Measurements from ENCODE around the gene STK40.

Gene STK40

DNA sequence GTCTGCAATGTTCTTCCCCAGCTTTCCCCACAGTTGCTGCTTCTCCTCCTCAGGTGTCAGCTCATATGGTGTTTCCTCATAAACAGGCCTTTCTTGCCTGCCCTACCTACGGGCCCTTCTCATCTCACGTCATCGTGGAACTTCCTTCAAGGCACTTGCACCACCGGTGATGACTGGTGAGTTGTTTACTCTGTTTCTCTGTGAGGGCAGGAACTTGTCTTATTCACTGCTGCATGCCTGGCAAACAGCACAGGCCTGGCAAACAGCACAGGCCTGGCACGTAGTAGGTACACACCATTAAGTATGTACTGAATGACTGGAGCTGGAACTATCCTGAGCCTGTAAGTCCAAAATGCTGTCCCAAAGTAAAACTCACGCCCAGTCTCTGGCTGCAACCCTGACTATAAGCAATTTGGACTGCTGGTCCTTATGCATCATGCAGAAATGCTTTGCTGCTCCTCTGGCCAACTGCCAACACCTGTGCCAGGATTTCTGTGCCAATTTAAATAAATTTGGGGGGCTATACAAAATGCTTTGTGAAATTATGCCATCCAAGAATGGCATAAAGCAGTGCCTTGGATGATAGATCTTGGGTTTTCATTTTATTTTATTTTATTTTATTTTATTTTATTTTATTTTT, 25.7 kb downstream of the STK40 start:
- H3F3A ChIP-seq (ENCODE audit: insufficient read depth, low read length) = no peaks in the 10 kb centered on the region
- TF ChIP-seq EZH2 (optimal IDR thresholded peaks at IDR 0.05; ENCODE audit: low read depth, low read length) (no peak), EZH2phosphoT487 (IDR thresholded peaks at IDR 0.05; ENCODE audit: low read length) (no peak)
- TF ChIP-seq, protein P1, sequence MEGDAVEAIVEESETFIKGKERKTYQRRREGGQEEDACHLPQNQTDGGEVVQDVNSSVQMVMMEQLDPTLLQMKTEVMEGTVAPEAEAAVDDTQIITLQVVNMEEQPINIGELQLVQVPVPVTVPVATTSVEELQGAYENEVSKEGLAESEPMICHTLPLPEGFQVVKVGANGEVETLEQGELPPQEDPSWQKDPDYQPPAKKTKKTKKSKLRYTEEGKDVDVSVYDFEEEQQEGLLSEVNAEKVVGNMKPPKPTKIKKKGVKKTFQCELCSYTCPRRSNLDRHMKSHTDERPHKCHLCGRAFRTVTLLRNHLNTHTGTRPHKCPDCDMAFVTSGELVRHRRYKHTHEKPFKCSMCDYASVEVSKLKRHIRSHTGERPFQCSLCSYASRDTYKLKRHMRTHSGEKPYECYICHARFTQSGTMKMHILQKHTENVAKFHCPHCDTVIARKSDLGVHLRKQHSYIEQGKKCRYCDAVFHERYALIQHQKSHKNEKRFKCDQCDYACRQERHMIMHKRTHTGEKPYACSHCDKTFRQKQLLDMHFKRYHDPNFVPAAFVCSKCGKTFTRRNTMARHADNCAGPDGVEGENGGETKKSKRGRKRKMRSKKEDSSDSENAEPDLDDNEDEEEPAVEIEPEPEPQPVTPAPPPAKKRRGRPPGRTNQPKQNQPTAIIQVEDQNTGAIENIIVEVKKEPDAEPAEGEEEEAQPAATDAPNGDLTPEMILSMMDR (IDR thresholded peaks at IDR 0.05; ENCODE audit: low read length) = no peak
- no peak for DNase-seq
- no peaks in the 10 kb centered on the region for H3K9me2 ChIP-seq (replicated peaks; ENCODE audit: insufficient read depth, low read length)
- H3K27me3 ChIP-seq (replicated peaks; ENCODE audit: insufficient read depth, low read length) = no peaks in the 10 kb centered on the region
- peaks cover 2% of the 10 kb centered on the region; the same call in 1 of the 2 replicates for H3K36me3 ChIP-seq (replicated peaks; ENCODE audit: insufficient read depth, low read length)
- H3K9ac ChIP-seq (ENCODE audit: low read length) = no peak overlapping the region
- no peak overlapping the region for H3K4me3 ChIP-seq (ENCODE audit: low read length)
- H3K9me3 ChIP-seq (replicated peaks; ENCODE audit: insufficient read depth, low read length) = no peaks in the 10 kb centered on the region
- H2AFZ ChIP-seq (ENCODE audit: low read length) = no peak overlapping the region
- no peaks in the 10 kb centered on the region for H4K20me1 ChIP-seq (ENCODE audit: insufficient read depth, low read length)
- no peak overlapping the region for H3K27ac ChIP-seq (ENCODE audit: low read length)
- 0 out of 2 replicates have a peak, but pooled peaks cover 14% of the 10 kb centered on the region for H3K79me2 ChIP-seq (ENCODE audit: low read length)
- no peaks in the 10 kb centered on the region for H3K4me1 ChIP-seq (ENCODE audit: low read length)
- no peak overlapping the region for H3K4me2 ChIP-seq (ENCODE audit: low read depth, low read length)

DNA sequence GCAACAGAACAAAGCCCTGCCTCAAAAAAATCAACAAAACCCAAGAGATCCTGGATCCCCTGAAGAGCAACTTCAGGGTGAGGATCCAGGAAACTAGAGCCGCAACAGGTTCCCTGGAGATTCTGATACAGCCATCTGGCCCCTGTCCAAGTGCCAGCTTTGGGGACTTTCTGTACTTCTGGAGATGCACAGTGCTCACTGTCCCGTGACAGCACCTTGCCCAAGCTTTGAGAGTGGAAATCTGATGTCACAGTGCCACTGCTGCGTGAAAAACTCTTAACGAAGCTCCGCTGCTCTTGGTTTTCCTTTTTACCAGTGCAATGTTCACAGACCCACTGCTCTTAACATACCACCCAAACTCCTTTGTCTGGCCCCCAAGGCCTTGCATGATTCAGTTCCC, 26.3 kb downstream of the STK40 start:
- no peaks in the 10 kb centered on the region for H3K27me3 ChIP-seq (replicated peaks; ENCODE audit: insufficient read depth, low read length)
- H3K79me2 ChIP-seq (ENCODE audit: low read length) = 0 out of 2 replicates have a peak, but pooled peaks cover 14% of the 10 kb centered on the region

DNA sequence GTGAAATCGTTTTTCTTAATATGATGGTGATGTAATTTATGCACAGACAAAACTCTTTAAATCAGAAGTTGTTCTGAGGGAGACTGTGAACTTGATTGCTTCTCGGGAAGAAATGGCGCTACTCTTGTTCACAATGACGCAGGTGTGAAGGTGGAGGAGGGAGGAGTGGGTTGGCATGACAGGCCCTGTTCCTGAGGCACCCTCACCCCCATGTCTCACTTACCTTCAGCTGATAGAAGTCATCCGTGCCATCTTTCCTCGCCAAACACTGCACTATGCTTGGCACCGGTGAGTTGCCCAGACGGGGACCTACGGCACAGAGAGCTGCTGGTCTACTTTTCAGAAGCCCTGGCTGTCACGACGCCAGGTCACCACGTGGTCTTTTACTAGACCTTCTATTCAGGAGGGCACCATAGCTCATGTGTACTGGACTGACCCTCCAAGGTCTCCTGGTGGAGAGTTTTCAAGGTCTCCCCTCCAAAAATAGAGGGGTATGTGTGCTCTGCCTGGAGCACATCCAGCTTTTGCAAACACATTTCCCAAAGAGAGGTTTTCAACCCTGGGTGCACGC, 27.1 kb downstream of the STK40 start:
- Histone ChIP-seq H3K36me3 (replicated peaks; ENCODE audit: insufficient read depth, low read length) (peaks cover 2% of the 10 kb centered on the region; the same call in 1 of the 2 replicates), H3K4me1 (ENCODE audit: low read length) (no peaks in the 10 kb centered on the region), H3K79me2 (ENCODE audit: low read length) (0 out of 2 replicates have a peak, but pooled peaks cover 14% of the 10 kb centered on the region), H3F3A (ENCODE audit: insufficient read depth, low read length) (no peaks in the 10 kb centered on the region), H3K27me3 (replicated peaks; ENCODE audit: insufficient read depth, low read length) (no peaks in the 10 kb centered on the region), H4K20me1 (ENCODE audit: insufficient read depth, low read length) (no peaks in the 10 kb centered on the region), H3K4me3 (ENCODE audit: low read length) (no peak overlapping the region), H3K9me3 (replicated peaks; ENCODE audit: insufficient read depth, low read length) (no peaks in the 10 kb centered on the region), H3K4me2 (ENCODE audit: low read depth, low read length) (no peak overlapping the region), H3K9me2 (replicated peaks; ENCODE audit: insufficient read depth, low read length) (no peaks in the 10 kb centered on the region), H3K9ac (ENCODE audit: low read length) (no peak overlapping the region), H3K27ac (ENCODE audit: low read length) (no peak overlapping the region), H2AFZ (ENCODE audit: low read length) (no peak overlapping the region)
- no peak for TF ChIP-seq EZH2phosphoT487 (IDR thresholded peaks at IDR 0.05; ENCODE audit: low read length)
- no peak for TF ChIP-seq EZH2 (optimal IDR thresholded peaks at IDR 0.05; ENCODE audit: low read depth, low read length)
- TF ChIP-seq, protein P1 (IDR thresholded peaks at IDR 0.05; ENCODE audit: low read length) = no peak
- no peak for DNase-seq

More for the DNA sequence above, 26.3 kb downstream of the STK40 start:
- H3K4me1 ChIP-seq (ENCODE audit: low read length) = no peaks in the 10 kb centered on the region
- no peak for DNase-seq
- no peak overlapping the region for H3K4me3 ChIP-seq (ENCODE audit: low read length)
- no peaks in the 10 kb centered on the region for H3K9me2 ChIP-seq (replicated peaks; ENCODE audit: insufficient read depth, low read length)
- H3K27ac ChIP-seq (ENCODE audit: low read length) = no peak overlapping the region
- peaks cover 2% of the 10 kb centered on the region; the same call in 1 of the 2 replicates for H3K36me3 ChIP-seq (replicated peaks; ENCODE audit: insufficient read depth, low read length)
- no peak overlapping the region for H2AFZ ChIP-seq (ENCODE audit: low read length)
- no peaks in the 10 kb centered on the region for H3K9me3 ChIP-seq (replicated peaks; ENCODE audit: insufficient read depth, low read length)
- no peak overlapping the region for H3K9ac ChIP-seq (ENCODE audit: low read length)
- no peaks in the 10 kb centered on the region for H4K20me1 ChIP-seq (ENCODE audit: insufficient read depth, low read length)
- no peak for TF ChIP-seq EZH2 (optimal IDR thresholded peaks at IDR 0.05; ENCODE audit: low read depth, low read length)
- TF ChIP-seq, protein P1 (IDR thresholded peaks at IDR 0.05; ENCODE audit: low read length) = no peak
- no peak for TF ChIP-seq EZH2phosphoT487 (IDR thresholded peaks at IDR 0.05; ENCODE audit: low read length)
- H3K4me2 ChIP-seq (ENCODE audit: low read depth, low read length) = no peak overlapping the region
- H3F3A ChIP-seq (ENCODE audit: insufficient read depth, low read length) = no peaks in the 10 kb centered on the region

All from MM.1S (cell line).